Measurements from ENCODE around the gene TOX2.

The TOX2 gene

DNA sequence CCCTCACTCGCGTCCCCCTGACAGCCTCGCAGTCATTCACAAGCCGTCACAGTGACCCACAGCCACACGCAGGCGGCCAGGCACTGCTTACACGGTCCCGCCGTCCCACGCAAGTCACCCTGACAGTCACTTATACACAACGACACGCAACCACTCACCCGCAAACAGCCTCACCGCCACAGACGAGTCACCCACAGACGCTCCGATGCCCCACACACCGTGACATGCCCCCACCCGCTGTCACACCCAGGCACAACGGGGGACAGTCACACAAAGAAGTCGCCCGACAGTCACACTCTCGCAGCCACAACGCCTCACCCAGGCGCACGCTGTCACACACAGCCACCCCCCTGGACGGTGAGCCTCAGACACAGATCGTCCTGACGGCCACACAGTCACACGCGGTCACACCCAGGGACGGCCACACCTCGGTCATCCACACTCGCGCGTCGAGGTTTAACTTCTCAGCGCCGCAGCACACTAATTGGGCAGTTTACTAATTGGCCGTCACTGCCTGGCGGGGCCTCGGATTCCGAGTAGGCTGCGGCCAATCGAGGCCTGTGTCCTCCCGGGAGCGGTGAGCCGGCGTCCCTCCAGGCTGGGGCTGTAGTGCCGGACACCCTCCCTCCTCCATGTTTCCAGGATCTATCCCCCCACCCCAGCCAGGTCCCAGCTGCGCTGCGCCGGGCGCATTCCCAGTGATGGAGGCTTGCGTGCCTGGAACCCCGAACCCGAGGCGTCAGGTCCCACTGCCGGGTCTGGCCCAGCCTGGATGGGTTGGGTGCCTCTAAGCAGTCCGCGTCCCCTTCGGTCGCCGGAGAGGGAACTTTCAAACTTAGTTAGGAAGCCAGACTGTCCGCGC, 790 bp downstream of the TOX2 start:
- DNase-seq (ENCODE audit: low spot score), result no peak

GRCh38 chr20:43916073-43916880, 1.6 kb downstream of the TOX2 start:
- DNase-seq (ENCODE audit: low spot score), result no peak

DNA sequence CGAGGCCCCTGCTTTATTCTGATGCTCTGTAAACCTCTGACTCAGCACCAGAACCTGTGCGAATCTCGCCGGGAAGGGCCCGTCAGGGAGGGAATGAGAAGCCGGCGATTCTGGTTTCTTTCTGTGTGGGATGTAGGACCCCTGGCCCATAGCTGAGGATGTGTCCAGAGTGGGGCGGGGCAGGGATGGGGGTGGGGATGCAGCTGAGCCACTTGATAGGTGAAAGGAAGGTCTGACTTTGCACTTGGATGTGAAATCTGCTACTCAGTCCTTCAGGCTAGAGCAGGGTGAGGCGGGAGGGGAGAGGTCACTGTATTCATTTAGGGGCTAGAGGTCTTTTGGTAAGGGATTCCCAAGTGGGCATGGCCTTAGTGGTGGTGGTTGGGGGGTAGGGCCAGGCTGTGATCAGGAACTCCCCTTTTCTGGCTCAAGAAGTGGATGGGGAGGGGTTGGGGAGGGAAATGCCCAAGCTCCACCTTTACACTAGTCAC, 2.3 kb downstream of the TOX2 start:
- no peak for DNase-seq (ENCODE audit: low spot score)

DNA sequence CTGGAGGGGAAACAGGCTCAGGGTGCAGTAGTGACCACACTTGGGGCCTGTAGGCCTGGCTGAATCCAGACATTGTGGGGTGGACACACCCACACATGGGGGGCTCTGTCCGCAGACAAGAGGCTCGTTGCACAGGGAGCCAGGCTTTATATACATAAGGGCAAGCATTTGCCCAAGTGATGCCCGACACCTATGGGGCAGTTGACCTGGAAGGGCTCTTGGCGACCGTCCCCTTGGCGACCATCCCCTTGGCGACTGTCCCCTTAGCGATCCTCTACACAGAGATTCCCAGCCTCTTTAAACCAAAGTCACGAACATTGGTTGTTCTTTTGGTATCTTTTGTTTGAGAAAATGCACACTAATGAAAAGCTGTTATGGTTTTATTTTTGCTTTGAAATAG, 2.7 kb downstream of the TOX2 start:
- no peak for DNase-seq (ENCODE audit: low spot score)

DNA sequence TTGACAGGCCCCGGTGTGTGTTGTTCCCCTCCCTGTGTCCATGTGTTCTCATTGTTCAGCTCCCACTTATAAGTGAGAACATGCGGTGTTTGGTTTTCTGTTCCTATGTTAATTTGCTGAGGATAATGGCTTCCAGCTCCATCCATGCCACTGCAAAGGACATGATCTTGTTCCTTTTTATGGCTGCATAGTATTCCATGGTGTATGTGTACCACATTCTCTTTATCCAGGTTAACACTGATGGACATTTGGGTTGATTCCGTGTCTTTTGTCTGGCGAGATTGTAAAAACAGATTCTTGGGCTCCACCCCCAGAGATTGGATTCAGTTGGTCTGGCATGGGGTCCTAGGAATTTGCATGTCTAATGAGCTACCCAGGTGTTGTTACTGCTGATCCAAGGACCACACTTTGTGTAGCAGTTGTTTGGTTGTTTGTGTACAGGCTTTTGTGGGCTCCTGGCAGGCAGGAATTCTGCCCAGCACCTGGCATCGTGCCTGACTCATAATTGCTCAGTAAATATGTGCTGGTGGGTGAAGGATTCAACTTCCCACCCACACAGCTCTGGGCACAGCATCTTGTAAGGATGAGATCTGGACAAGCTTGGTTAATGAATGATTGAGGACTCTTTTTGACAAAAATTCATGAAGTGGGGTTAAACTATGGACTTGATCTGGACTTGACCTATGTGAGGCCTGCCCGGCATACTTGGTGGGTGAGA, 5.2 kb downstream of the TOX2 start:
- no peak for DNase-seq (ENCODE audit: low spot score)

- no peak for DNase-seq (ENCODE audit: low spot score)
Observed at GRCh38 chr20:43920797-43921196, 6.1 kb downstream of the TOX2 start.

DNA sequence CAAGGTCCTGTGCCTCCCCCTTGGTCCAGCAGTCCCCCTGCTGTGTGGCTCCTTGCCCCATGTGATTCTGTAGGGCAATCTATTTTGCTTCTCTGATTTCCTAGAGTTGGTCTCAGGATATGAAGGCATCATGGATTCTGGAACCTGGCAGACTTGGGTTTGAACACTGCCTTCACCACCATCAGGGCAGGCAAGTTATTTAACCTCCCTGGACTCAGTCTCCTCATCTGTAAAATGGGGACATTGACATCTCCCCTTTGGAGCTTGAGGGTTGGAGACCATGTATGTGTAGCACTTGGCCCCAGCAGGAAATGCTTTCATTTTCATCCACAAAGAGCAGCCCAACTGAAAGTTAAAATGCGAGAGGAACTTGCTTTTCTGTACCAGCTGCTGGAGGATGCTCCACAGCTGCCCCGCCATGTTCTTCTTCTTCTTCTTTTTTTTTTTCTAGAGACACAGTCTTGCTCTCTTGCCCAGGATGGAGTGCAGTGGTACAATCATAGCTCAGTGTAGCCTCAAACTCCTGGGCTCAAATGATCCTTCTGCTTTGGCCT, 6.7 kb downstream of the TOX2 start:
- DNase-seq (ENCODE audit: low spot score), result no peak

DNA sequence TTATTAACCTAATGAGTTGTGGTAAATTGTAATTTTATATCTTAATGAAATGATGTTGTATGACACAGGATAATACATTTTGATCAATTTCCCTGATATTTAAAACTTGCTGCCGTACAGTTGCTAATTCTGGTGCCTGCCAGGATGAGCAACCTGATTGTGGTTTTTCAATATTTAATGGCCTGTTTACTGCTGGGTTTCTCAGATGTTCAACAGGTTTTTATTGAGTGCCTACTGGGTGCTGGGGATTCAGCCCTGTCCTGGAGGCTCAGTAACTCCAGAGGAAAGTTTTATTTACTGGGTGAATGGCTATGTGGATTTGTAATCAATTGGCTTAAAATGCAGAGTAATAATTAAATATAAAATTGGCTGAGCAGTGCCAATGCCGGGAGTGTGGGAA, 8.0 kb downstream of the TOX2 start:
- no peak for DNase-seq (ENCODE audit: low spot score)

DNA sequence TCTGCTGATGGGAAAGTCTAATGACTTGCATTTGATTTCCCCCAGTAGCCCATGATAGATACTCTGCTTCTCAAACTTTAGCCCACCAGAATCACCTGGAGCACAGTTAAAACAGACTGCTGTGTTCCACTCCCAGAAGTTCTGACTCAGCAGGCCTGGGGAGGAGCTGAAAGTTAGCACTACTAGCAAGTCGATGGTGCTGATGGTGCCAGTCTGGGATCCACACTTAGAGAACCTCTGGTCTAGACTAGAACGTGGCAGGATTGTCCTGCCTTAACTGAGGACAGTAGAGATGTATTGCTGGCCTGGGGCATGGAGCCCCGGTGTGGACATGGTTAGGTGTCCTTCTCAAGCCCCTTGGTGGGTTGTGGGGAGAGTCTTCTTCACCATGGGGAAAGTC, 8.7 kb downstream of the TOX2 start:
- DNase-seq (ENCODE audit: low spot score), result no peak

GRCh38 chr20:43923917-43924316, 9.3 kb downstream of the TOX2 start:
- DNase-seq (ENCODE audit: low spot score), result no peak

GRCh38 chr20:43925215-43925614, 10.6 kb downstream of the TOX2 start:
- no peak for DNase-seq (ENCODE audit: low spot score)

DNA sequence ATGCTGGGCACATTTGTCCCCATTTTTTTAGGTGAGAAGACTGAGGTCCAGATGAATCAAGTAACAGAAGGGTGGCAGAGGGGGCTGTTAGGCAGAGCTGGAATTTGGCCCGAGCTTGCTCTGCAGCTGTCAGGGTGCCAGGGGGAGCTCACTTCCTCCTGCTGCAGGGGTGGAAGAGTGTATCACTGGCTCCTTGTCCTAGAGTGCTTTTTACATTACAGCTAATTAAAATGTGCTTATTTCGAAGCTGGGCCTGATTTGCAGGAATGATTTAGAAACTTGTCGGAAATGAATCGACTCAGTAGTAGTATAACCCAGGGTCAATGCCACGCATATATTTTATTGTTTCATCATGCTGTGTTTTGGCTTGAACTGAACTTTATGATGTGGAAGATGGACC, 11.1 kb downstream of the TOX2 start:
- no peak for DNase-seq (ENCODE audit: low spot score)

DNA sequence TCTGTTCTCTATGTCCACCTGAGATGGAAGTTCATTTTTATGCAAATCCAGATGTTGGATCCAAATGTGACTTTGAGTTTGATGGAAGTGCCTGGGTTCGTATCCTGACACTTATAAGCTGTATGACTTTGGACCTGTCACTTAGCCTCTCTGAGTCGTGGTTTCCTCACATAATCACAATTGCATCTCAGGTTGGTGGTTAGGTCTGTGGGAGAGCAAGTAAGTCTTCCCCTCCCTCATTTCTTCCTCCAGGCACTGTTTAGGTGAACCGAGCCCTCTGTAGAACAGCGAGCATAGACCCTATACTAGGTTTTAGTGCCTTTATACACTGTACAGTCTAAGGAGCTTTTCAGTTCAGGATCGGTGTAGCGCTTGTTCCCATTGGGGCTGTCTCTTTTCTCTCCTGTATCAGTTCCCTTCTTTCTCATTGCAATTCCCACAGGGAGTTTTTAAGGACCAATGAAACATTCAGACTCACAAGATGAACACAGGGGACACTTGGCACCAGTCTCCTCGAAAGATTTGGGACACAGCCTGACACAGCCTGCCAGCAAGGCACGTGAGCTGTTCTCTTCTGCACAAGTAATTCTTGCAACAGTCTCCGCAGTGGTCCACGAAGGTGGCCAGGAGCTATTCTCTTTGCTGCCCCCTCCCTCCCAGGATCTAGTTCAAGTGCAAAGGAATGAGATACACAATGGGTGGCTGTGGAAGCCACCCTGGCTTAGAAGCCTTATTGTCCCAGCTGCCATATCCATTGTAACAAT, 11.8 kb downstream of the TOX2 start:
- DNase-seq (ENCODE audit: low spot score), result no peak

DNA sequence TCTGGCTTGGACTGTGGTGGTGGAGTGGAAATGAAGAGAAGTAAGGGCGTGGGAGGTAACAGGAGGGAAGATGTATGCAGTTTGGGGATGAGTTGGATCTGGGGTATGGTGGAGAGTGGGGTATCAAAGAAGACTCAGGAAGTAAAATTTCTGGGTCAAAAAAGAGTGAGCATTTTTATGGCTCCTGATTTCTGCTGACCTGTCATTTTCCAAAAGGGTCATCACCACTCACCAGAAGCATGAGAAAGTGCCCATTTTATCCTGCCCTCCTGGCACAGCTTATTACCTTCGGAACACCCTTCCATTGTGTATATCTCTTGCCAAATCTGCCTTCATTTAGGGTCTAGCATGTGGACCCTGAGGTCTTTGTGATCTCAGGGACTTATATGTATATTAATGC, 17.3 kb downstream of the TOX2 start:
- no peak for DNase-seq (ENCODE audit: low spot score)

DNA sequence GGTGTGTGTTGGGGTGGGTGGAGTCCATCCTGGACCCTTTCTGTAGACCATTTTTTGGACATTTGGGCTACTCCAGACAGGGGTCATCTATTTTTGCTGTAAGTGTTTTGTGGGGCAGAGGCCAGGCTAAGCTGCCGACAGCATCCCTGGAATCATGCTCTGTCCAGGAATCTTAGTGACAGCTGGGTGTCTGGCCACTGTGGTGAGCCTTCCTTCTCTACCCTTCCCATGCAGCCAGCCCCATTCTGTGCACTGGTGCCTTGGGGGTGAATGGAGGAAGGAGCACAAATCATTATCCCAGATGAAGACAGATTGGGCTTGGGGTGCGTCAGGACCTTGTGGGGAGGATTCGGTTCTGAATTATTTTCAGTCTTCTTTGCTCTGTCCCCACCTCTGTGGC, 20.2 kb downstream of the TOX2 start:
- DNase-seq (ENCODE audit: low spot score), result no peak

DNA sequence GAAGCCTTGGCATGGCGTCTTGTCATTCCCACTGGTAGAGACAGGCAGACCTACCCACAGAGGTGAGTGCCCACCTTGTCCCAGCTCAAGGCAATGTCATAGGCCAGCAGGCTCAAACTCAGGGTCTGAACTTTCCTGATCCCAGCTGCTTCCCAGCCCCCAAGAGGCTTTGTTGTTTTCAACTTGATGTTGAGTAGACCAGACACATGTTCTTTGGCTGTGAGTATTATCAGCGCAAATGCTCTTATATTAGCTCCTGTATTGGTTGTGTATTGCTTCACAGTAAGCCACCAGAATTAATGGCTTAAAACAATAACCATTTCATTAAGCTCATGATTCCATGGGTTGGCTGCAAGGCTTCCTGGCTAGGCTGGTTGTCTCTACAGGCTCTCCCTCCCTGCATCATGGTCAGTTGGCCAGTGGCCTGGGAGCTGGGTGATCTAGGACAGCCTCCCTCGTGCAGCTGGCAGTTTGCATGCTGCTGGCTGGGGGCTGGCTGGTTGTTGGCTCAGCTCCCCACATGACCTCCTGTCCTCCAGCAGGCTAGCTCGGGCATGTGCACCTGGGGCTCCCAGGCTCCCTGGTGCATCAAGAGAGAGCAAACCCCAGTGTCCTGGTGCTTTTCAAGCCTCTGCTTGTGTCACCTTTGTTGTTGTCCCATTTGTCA, 21.6 kb downstream of the TOX2 start:
- DNase-seq (ENCODE audit: low spot score), result no peak

DNA sequence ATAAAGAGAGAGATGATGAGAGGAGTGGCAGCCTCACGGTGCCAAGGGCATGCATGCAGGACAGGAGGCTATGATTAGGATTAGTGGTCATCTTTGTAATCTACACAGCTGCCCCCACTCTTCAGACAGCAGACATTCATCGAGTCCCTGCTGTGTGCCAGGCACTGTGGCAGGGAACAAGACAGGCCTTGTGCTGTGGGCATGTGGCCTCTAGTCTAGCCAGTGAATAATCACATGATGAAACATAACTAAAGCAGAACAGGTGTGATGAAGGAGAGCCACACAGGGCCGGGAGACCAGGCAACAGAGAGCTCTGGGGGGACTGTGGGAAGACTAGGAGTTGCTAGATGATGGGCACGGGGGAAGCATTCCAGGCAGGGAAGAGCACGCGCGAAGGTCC, 22.2 kb downstream of the TOX2 start:
- no peak for DNase-seq (ENCODE audit: low spot score)

DNA sequence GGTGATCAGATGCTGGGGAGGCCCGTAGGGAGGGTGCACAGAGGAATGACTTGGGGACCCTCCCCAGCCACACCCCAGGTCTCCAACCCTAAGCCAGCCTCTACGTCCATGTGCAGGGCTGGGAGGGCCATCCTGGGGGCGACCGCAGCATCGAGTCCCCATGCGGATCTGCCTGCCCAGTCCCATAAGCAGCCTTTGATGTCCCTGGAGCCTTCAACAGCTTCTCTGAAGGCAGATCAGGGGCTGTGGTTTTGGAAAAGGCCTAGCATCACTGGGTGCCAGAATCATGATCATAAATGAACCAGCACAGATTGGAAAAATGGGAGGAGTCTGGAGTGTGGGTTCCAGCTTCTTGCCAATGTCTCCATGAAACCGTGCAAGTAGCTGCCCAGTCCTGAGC, 22.9 kb downstream of the TOX2 start:
- no peak for DNase-seq (ENCODE audit: low spot score)

DNA sequence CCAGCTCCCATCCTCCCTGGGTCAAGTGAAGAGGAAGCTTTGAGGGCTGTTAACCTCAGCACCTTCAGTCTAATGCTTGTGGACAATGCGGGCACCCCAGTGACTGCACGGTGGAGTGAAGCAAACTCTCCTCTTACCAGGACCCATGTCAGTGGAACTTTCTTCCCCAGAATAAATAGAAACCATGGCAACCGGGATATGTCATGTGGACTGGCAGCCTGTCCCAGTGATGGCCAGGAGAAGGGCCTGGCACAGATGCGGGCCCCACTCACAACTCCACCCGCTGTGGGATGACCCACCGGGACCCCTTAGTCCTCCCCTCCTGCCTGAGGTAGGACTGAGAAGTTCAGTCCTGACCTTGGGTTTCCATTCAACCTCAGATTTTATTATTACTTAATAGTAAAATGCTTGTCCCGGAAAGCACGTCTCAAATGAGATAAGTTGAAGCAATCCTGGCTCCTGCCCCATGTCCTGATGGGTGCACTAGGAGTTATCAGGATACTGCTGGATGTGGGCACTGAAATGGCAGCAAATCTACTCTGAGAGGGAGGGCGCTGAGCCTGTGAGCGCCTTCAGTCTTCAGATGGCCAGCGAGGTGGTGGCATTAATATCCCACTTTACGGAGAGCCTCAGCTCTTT, 23.5 kb downstream of the TOX2 start:
- DNase-seq (ENCODE audit: low spot score), result no peak

GRCh38 chr20:43938932-43939761, 24.5 kb downstream of the TOX2 start:
- DNase-seq (ENCODE audit: low spot score), result no peak

All from HuH-7.5 (cell line).